Progenitor cell of endocrine pancreas (in vitro differentiated cells): ENCODE results near the gene CDKN1A. TPM values are rescaled to one million over a fixed set of nuclear protein-coding genes. Genes with fewer than 3 reads are reported as not detected.
A peak's percentile ranks its signal among the peaks of the same experiment; 100 is the strongest.

Source experiments
- DNase-seq: peaks from one replicate; pipeline ENCODE4 v3.0.0; 2021; ENCODE audit warnings: low spot score; ENCODE audit not compliant: unreplicated experiment
- H3K27ac Mint-ChIP-seq: 2 replicates; pipeline ENCODE4 v1.8.0; 2021; ENCODE audit warnings: mild to moderate bottlenecking, moderate library complexity, mixed read lengths
- H3K27me3 Mint-ChIP-seq: 2 replicates; pipeline ENCODE4 v1.8.0; 2021; ENCODE audit warnings: mixed read lengths
- H3K36me3 Mint-ChIP-seq: 2 replicates; pipeline ENCODE4 v1.8.0; 2022; ENCODE audit warnings: mixed read lengths; ENCODE audit not compliant: insufficient read depth
- H3K4me1 Mint-ChIP-seq: 2 replicates; pipeline ENCODE4 v1.8.0; 2021; ENCODE audit warnings: low read depth, mixed read lengths
- H3K4me3 Mint-ChIP-seq: 2 replicates; pipeline ENCODE4 v1.8.0; 2021; ENCODE audit warnings: low read depth, mild to moderate bottlenecking, moderate library complexity, mixed read lengths
- H3K9me3 Mint-ChIP-seq: 2 replicates; pipeline ENCODE4 v1.8.0; 2021; ENCODE audit warnings: low read depth, mixed read lengths
- CTCF ChIP-seq: fragments of 200-600 bp; sonication (generic); IDR thresholded peaks from one replicate; pipeline ENCODE4 v1.5.0; 2021; ENCODE audit warnings: antibody characterized with exemption, mild to moderate bottlenecking; ENCODE audit not compliant: unreplicated experiment
- total RNA-seq: library from RNA; stranded (reverse); gene quantifications from 2 replicates; pipeline ENCODE4 v1.2.1, GENCODE V29; 2021

Gene CDKN1A
- total RNA-seq, 1 donor from 2014 or later = 12.4 TPM

DNA sequence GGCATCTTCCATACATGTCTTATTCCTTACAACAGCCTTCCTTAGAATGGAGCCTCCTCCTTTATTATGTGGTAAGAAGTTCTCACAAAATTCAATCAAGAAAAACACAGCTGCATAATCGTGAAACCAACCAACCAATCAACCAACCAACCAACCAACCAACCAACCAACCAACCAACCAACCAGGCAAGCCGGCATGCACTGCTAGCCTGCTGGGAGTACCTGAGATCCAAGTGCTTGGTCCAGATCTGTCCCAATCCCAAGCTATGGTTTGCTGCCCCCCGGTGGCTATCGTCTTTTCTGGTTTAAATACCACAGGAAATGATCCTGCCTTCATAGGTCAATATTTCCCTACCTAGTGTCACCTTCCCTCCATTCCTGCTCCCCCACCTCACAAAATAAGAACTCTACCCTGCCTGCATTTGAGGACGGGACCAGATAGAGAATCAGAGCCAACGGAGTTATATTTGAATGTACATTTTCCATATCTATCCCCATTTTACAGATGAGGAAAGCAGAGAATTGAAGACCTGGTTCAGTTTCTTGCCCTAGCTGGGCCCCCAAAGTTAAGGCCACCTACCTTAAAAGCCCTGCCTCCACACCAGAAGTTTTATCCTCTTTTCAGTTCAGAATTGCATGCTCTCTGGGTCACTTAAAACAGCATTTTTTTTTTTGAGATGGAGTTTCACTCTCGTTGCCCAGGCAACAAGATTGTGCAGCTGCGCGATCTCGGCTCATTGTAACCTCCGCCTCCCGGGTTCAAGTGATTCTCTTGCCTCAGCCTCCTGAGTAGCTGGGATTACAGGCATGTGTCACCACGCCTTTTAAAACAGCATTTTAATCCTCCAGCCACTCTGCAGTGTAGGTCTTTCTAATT, 46.2 kb downstream of the CDKN1A start:
- Mint-ChIP-seq H3K4me1 (no peaks in the 10 kb centered on the region), H3K9me3 (no peaks in the 10 kb centered on the region), H3K4me3 (no peak overlapping the region), H3K27me3 (peaks cover 5% of the 10 kb centered on the region), H3K36me3 (no peaks in the 10 kb centered on the region), H3K27ac (no peak overlapping the region)
- peak; percentile 41 for DNase-seq
- TF ChIP-seq CTCF = peak; percentile 60

- Mint-ChIP-seq H3K36me3 (no peaks in the 10 kb centered on the region), H3K4me3 (no peak overlapping the region), H3K4me1 (no peaks in the 10 kb centered on the region), H3K27me3 (peaks cover 5% of the 10 kb centered on the region), H3K9me3 (no peaks in the 10 kb centered on the region), H3K27ac (no peak overlapping the region)
- DNase-seq = no peak
- TF ChIP-seq CTCF = no peak
Measured at GRCh38 chr6:36725581-36725980, 47.1 kb downstream of the CDKN1A start.

DNA sequence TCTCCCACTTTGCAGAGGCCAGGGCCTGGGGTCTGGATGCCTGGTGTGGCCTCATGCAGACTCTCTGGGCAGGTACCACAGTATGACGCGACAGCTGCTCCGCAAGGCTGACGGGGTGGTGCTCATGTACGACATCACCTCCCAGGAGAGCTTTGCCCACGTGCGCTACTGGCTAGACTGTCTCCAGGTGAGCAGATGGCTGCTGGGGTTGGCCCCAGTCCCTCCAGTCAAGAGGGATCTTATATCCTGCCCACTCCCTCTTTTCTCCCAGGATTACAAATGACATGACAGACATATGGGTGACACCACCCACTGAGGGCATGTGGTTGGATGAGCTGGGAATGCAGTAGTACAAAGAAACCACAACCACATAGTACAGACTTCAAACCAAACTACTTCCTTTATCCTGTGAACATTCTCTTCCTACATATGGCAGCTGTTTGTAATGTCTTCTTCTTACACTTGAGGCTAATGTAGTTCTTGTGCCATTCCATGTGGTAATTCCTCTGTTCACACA, 49.0 kb downstream of the CDKN1A start:
- no peak overlapping the region for H3K27ac Mint-ChIP-seq
- no peaks in the 10 kb centered on the region for H3K4me1 Mint-ChIP-seq
- H3K9me3 Mint-ChIP-seq = no peaks in the 10 kb centered on the region
- no peak for TF ChIP-seq CTCF
- no peak overlapping the region for H3K4me3 Mint-ChIP-seq
- no peaks in the 10 kb centered on the region for H3K36me3 Mint-ChIP-seq
- DNase-seq = no peak
- peaks cover 3% of the 10 kb centered on the region for H3K27me3 Mint-ChIP-seq

DNA sequence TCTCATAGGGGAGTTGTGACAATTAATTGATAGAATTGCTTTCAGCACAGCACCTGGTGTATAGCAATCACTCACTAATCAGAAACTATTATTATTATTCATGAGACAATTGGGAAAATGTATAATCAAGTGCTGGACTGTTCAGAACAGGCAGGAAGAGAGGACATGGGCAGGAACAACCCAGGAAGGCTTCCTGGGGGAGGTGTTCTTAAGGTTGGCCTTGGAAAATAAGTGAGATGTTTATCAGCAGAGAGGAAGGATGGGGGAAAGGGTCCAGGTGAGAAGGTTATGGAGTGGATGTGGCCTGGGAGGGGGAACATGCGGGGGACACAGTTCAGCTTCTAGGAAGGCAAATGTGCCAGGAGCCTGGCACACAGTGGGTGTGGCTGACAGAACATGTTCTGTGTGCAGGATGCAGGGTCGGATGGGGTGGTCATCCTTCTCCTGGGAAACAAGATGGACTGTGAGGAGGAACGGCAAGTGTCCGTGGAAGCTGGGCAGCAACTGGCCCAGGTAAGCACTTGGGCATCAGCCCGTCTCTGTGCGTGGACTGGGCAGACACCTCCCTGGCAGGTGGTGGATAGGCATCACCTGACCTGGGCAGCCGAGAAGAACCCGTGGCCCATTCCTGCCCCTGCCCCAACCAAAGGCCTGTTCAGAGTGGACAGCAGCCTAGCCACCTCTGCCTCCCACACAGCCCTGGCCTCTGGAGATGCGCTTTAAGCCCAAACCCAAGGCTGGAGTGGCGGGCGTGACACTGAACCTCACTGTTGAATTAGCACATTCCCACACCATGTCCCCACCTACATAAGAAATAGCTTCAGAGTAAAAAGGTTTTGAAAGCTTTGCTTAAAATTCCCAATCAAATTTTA, 50.0 kb downstream of the CDKN1A start:
- no peak overlapping the region for H3K4me3 Mint-ChIP-seq

More for the DNA sequence above, 50.0 kb downstream of the CDKN1A start:
- no peaks in the 10 kb centered on the region for H3K4me1 Mint-ChIP-seq
- peaks cover 6% of the 10 kb centered on the region for H3K27me3 Mint-ChIP-seq
- H3K27ac Mint-ChIP-seq = no peak overlapping the region
- TF ChIP-seq CTCF = no peak
- no peak for DNase-seq
- no peaks in the 10 kb centered on the region for H3K36me3 Mint-ChIP-seq
- H3K9me3 Mint-ChIP-seq = no peaks in the 10 kb centered on the region
